ENCODE data around the gene ICAM1. TPM values are rescaled to one million over a fixed set of nuclear protein-coding genes. Genes with fewer than 3 reads are reported as not detected.
A peak's percentile ranks its signal among the peaks of the same experiment; 100 is the strongest.

The ICAM1 gene
- total RNA-seq, 1 donor from 2014 or later: 0.80 TPM

- Histone ChIP-seq H3K4me3 (no peak overlapping the region), H3K4me1 (peaks cover 5% of the 10 kb centered on the region), H3K79me2 (ENCODE audit: low read depth) (peaks cover 20% of the 10 kb centered on the region), H3K9me3 (ENCODE audit: low read depth) (no peaks in the 10 kb centered on the region), H3K9ac (no peak overlapping the region), H3K27ac (no peak overlapping the region), H2AFZ (replicated peaks) (no peak overlapping the region), H3K36me3 (no peaks in the 10 kb centered on the region), H3F3A (ENCODE audit: low read depth) (peaks cover 33% of the 10 kb centered on the region), H3K4me2 (no peak overlapping the region), H3K27me3 (no peaks in the 10 kb centered on the region), H4K20me1 (ENCODE audit: low read depth) (peaks cover 34% of the 10 kb centered on the region)
- no peaks in the 10 kb centered on the region for H3K9me3 Mint-ChIP-seq
- H3K4me1 Mint-ChIP-seq: peaks cover 16% of the 10 kb centered on the region
- no peak for DNase-seq (ENCODE audit: low spot score)
- TF ChIP-seq CTCF (IDR thresholded peaks at IDR 0.05): peak; percentile 17
- no peak for TF ChIP-seq EZH2 (IDR thresholded peaks at IDR 0.05)
- TF ChIP-seq EZH2phosphoT487 (IDR thresholded peaks at IDR 0.05): no peak
- peaks cover 2% of the 10 kb centered on the region for H3K27me3 Mint-ChIP-seq (ENCODE audit: insufficient read depth, low read depth)
- peak overlapping the region; percentile 10 for H3K4me3 Mint-ChIP-seq
- no peak overlapping the region for H3K27ac Mint-ChIP-seq
- H3K36me3 Mint-ChIP-seq: peaks cover 9% of the 10 kb centered on the region
Observed at GRCh38 chr19:10227026-10227971, 43.6 kb upstream of the ICAM1 start.

DNA sequence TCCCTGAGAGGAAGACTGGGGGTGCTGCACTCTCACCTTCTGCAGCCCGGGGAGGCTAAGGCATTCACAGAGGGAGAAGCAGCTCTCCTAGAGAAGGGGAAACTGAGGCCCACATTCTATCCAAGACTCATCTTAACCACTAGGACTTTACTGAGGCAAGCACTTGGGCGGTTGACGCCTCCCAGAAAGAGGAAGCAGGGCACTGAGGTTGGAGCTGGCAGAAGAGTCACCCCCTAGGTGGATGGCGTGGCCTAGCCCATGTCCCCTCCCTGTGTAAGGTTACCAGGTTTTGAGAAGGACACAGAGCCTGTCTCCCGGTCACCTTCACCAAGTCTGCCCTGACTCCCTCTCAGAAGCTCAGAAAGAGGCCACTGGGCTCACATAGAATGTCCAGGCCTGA, 42.5 kb upstream of the ICAM1 start:
- Mint-ChIP-seq H3K27ac (no peak overlapping the region), H3K4me1 (peaks cover 16% of the 10 kb centered on the region), H3K9me3 (no peaks in the 10 kb centered on the region), H3K4me3 (peak overlapping the region; percentile 21), H3K27me3 (ENCODE audit: insufficient read depth, low read depth) (peaks cover 2% of the 10 kb centered on the region), H3K36me3 (peaks cover 8% of the 10 kb centered on the region)
- Histone ChIP-seq H3K27ac (no peak overlapping the region), H3K4me2 (no peak overlapping the region), H3K36me3 (no peaks in the 10 kb centered on the region), H4K20me1 (ENCODE audit: low read depth) (peaks cover 34% of the 10 kb centered on the region), H3K9me3 (ENCODE audit: low read depth) (no peaks in the 10 kb centered on the region), H3F3A (ENCODE audit: low read depth) (peaks cover 33% of the 10 kb centered on the region), H3K79me2 (ENCODE audit: low read depth) (peaks cover 20% of the 10 kb centered on the region), H3K4me1 (peaks cover 5% of the 10 kb centered on the region), H3K9ac (no peak overlapping the region), H3K4me3 (no peak overlapping the region), H2AFZ (replicated peaks) (no peak overlapping the region), H3K27me3 (no peaks in the 10 kb centered on the region)
- no peak for DNase-seq (ENCODE audit: low spot score)
- TF ChIP-seq CTCF (IDR thresholded peaks at IDR 0.05) (no peak), EZH2phosphoT487 (IDR thresholded peaks at IDR 0.05) (no peak), EZH2 (IDR thresholded peaks at IDR 0.05) (no peak)

DNA sequence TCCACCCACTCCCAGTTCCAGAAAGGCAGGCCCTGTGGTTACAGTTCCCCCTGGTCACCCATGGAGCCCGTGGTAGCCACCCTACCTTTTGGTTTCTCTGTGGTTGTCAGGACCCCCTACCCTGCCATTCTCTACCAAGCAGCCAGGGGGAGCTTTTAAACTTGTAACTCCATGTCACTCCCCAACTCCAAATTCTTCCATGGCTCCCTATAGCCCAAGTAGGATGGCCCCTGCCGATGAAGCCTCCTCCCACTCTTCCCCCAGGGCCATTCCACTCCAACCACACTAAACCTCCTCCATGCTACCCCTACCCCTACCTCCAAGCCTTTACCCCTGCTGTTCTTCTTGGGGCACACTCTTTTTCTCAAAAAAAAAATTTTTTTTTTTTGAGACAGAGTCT, 42.0 kb upstream of the ICAM1 start:
- Mint-ChIP-seq H3K36me3 (peaks cover 7% of the 10 kb centered on the region), H3K4me1 (peaks cover 16% of the 10 kb centered on the region), H3K27me3 (ENCODE audit: insufficient read depth, low read depth) (peaks cover 2% of the 10 kb centered on the region), H3K9me3 (no peaks in the 10 kb centered on the region), H3K27ac (no peak overlapping the region), H3K4me3 (peak overlapping the region; percentile 75)
- Histone ChIP-seq H2AFZ (replicated peaks) (no peak overlapping the region), H3K27ac (no peak overlapping the region), H3K27me3 (no peaks in the 10 kb centered on the region), H3K9ac (no peak overlapping the region), H3K36me3 (no peaks in the 10 kb centered on the region), H3K4me3 (no peak overlapping the region), H3K4me1 (peaks cover 5% of the 10 kb centered on the region), H3F3A (ENCODE audit: low read depth) (peaks cover 33% of the 10 kb centered on the region), H3K79me2 (ENCODE audit: low read depth) (peaks cover 20% of the 10 kb centered on the region), H4K20me1 (ENCODE audit: low read depth) (peaks cover 34% of the 10 kb centered on the region), H3K9me3 (ENCODE audit: low read depth) (no peaks in the 10 kb centered on the region), H3K4me2 (no peak overlapping the region)
- TF ChIP-seq EZH2 (IDR thresholded peaks at IDR 0.05): no peak
- TF ChIP-seq CTCF (IDR thresholded peaks at IDR 0.05): peak; percentile 45
- TF ChIP-seq EZH2phosphoT487 (IDR thresholded peaks at IDR 0.05): no peak
- DNase-seq (ENCODE audit: low spot score): peak; percentile 67

Data from neural progenitor cell (in vitro differentiated cells).